ENCODE measurements around the gene WDR27. TPM values are rescaled to one million over a fixed set of nuclear protein-coding genes. Genes with fewer than 3 reads are reported as not detected.
"Not testable (repeated sequence)": the region's sequence is repeated elsewhere in the genome, so short reads cannot be mapped to it uniquely, and the experiment has no call there.

Gene WDR27
- total RNA-seq, 1 donor from 2014 or later: 27.5 TPM

- no peak for DNase-seq (ENCODE audit: low read depth)
Measured at GRCh38 chr6:169441292-169441691, 260.5 kb downstream of the WDR27 start.

- DNase-seq (ENCODE audit: low read depth): no peak
Measured at GRCh38 chr6:169439710-169440109, 262.1 kb downstream of the WDR27 start.

- DNase-seq (ENCODE audit: low read depth): not testable (repeated sequence)
Measured at GRCh38 chr6:169434554-169434953, 267.3 kb downstream of the WDR27 start.

GRCh38 chr6:169429001-169429400, 272.8 kb downstream of the WDR27 start:
- no peak for DNase-seq (ENCODE audit: low read depth)

GRCh38 chr6:169428532-169428931, 273.3 kb downstream of the WDR27 start:
- DNase-seq (ENCODE audit: low read depth): no peak

GRCh38 chr6:169427856-169428255, 274.0 kb downstream of the WDR27 start:
- DNase-seq (ENCODE audit: low read depth): peak; percentile 44

GRCh38 chr6:169426611-169427010, 275.2 kb downstream of the WDR27 start:
- no peak for DNase-seq (ENCODE audit: low read depth)

GRCh38 chr6:169425628-169426370, 276.0 kb downstream of the WDR27 start:
- DNase-seq (ENCODE audit: low read depth): no peak

GRCh38 chr6:169424821-169425240, 277.0 kb downstream of the WDR27 start:
- DNase-seq (ENCODE audit: low read depth): no peak

GRCh38 chr6:169424149-169424804, 277.6 kb downstream of the WDR27 start:
- no peak for DNase-seq (ENCODE audit: low read depth)

- DNase-seq (ENCODE audit: low read depth): no peak
Measured at GRCh38 chr6:169421586-169422264, 280.1 kb downstream of the WDR27 start.

GRCh38 chr6:169420912-169421543, 280.8 kb downstream of the WDR27 start:
- peak; percentile 51 for DNase-seq (ENCODE audit: low read depth)

GRCh38 chr6:169417101-169417500, 284.7 kb downstream of the WDR27 start:
- no peak for DNase-seq (ENCODE audit: low read depth)

- DNase-seq (ENCODE audit: low read depth): no peak
Measured at GRCh38 chr6:169416249-169416648, 285.6 kb downstream of the WDR27 start.

GRCh38 chr6:169415179-169415578, 286.6 kb downstream of the WDR27 start:
- DNase-seq (ENCODE audit: low read depth): no peak

- DNase-seq (ENCODE audit: low read depth): no peak
Measured at GRCh38 chr6:169411722-169412121, 290.1 kb downstream of the WDR27 start.

- no peak for DNase-seq (ENCODE audit: low read depth)
Measured at GRCh38 chr6:169411296-169411695, 290.5 kb downstream of the WDR27 start.

- no peak for DNase-seq (ENCODE audit: low read depth)
Measured at GRCh38 chr6:169409742-169410312, 292.0 kb downstream of the WDR27 start.

GRCh38 chr6:169407325-169407724, 294.5 kb downstream of the WDR27 start:
- DNase-seq (ENCODE audit: low read depth): no peak

Data from renal cortical epithelial cell (primary cell).